ENCODE measurements around the gene CSF2RB.
A peak's percentile ranks its signal among the peaks of the same experiment; 100 is the strongest.

CSF2RB gene

DNA sequence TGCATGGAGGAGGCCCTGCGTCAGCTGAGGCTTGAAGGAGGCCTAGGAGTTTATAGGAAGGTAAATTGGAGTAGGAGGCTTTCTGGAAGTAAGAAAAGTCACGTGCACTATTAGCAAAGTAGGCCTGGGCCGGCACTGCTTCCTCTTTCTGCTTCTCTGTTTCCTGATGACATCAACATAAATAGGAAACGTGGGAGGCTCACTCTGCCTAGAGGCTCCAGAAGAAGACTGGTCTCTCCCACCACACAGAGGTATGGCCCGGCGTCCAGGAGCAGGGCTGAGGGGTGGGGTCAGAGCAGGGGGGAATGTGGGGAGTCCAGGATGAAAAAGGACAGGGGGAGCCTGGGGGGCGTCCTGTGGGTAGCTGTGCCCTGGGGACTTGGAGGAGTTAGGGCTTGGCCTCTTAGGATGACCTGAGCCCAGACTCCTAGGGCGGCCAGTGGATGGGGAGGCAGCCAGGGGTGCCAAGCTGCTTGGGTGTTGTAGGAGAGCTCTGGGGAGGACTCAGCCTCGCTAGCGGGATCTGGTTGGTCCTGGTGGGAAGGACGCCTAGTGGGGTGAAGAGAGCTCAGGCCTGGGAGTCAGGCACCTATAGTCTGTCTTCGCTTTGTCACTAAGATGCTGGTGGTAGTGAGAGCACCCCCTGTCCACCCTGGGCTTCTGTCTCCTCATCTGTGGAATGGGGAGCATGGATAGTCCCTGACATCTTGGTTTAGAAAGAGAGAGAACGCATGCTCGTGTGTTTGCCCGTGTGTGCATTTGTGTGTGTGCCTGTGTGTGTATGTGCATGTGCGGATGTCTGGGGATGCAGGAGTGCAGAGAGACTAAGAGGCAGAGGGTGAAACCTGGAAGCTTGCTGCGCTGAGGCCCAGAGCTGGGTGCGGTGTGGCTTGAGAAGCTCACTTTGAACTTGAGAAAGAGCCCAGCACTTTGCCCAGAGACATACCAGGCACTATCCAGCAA lies at the start of gene CSF2RB:
TSS of gene CSF2RB (plus strand) at position 202 of the 963 bp plus-strand sequence. CDS start 8,580 bp downstream, outside the sequence.
- DNase-seq, result peak; percentile 10

DNA sequence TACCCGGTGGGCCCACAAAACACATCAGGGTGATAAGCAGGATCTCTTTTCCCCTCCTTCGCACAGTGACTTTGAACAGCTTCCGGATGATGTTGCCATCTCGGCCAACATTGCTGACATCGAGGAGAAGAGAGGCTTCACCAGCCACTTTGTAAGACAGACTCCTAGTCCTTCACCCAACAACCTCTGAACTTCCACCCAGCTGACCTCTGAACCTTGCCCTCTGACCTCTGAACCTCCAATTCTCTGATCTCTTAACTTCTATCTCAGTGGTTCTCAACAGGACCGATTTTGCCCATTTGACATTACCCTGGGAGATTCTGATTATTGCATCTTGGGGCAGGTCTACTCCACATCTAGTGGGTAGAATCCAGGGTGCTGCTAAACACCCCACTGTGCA lies 49.4 kb upstream of the CSF2RB start:
- DNase-seq, result no peak

DNA sequence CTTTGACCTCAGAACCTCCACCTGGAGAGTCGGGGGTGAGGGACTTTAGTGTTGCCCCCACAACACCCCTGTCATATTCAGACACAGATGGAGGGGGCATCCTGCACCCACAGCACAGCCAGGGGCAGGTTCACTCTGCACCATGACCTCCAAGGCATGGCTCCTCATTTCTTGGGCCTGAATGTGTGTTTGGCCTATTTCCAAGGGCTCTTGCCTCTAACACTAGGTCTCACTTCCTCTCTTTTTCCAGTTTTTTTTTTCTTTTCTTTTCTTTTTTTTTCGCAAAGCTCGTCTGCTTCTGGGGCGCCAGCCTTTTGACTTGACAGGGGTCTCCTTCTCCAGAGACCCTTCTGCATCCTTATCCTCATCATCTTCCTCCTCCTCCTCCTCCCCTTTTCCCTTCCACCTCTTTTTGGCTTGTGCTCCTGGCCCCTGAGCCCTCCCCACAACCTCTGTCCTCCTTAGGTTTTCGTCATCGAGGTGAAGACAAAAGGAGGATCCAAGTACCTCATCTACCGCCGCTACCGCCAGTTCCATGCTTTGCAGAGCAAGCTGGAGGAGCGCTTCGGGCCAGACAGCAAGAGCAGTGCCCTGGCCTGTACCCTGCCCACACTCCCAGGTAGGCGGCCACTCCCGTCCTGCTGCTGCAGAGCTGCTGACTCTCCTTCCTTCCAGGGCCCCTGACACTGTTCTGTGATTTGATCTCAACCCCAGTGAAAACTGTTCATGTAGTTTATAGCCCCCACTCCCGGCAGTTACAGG lies 48.8 kb upstream of the CSF2RB start:
- DNase-seq, result no peak

DNA sequence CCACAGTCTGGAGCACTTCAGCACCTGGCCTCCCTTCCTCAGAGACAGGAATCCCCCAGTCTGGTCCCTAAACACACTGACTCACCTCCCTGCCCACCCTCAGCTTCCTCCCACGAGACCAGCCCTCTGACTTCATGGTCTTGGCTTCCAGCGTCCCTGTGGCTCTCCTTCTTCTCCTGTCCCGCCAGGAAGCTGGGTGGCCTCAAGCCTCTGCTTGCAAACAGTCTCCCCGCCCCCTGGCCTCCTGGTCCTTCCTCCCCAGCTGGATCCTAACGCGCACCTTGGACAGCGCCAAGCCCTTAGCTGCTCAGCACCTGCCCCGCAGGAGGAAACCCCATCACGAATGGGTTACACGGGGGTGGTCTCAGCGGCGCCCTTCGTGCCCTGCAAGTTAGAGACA lies 48.1 kb upstream of the CSF2RB start:
- no peak for DNase-seq

DNA sequence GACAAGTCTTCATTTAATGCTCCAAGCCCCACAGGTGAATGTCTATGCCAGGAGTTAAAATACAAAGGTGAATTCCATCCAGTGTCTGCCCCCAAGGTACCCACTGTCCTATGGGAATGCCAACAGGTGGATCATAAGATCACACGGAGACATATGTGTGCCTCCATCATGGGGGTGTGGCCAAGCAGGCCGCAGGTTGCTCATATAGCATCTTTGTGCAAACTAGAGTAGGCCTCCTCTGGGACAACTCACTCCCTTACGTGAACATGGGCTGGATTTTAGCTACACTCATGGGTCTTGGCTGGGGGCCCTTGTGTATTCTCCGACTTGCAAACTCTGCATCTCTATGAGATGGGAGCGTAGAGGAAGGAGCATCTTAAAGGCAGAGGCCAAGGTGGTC lies 45.7 kb upstream of the CSF2RB start:
- no peak for DNase-seq

DNA sequence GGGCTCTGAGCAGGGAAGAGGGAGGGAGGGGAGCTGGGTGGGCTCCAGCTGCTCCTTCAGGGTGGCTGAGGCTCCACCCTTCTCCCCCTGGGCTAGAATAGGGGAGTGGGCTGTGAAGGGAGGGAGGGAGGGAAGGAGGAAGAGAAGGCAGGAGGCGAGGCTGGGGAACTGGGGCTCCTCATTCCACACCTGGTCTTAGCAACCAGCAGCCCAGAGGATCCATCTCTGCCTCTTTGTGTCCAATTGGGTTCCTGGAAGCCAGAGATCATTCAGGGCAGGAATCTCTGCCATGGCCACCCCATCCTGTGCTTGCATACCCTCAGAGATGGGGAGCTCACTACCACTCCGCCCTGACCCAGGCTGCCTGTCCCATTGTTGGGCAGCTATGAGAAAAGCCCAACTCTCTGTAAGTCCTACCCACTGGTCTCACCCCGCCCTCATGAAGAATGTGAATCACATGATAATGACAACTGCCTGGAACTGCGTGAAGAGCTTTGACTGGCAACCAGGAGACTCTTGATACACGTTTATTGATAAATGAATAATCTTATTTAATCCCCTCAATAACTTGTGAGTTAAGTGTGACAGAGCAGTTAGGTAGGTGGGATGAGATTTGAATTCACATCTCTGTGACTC lies 44.8 kb upstream of the CSF2RB start:
- no peak for DNase-seq

DNA sequence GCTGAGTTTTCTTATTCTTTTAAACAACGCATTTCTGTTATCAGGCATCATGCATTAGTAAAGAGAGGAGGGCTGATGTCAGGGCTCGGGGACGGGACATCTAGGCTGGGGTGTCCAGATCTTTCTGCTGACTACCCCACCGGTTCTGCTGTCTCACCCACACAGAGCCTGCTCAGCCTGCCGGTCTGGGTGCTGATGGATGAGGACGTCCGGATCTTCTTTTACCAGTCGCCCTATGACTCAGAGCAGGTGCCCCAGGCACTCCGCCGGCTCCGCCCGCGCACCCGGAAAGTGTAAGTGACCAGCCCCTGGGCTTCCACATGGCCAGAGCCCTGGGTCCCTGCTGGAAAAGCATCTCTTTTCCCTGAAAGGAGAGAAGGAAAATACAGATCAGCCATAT lies 43.2 kb upstream of the CSF2RB start:
- DNase-seq, result no peak

DNA sequence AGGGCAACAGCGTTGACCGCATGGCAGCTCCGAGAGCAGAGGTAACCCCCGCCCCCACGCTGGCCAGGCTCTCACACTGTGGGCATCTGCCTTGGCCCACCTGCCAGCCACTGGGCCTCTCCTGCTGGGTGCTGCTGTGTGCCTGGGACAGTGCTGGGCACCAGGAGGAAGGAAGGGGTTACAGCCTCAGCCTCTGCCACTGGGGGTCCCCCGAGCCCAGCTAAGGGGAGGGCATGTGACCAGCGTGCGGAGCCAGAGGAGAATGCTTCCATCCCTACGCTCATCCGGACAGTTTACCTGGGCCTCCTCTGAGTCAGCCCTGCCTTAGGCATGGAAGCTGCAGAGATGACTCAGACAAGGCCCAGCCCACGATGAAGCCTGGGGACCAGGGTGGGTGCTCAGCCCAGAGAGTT lies 41.8 kb upstream of the CSF2RB start:
- no peak for DNase-seq

DNA sequence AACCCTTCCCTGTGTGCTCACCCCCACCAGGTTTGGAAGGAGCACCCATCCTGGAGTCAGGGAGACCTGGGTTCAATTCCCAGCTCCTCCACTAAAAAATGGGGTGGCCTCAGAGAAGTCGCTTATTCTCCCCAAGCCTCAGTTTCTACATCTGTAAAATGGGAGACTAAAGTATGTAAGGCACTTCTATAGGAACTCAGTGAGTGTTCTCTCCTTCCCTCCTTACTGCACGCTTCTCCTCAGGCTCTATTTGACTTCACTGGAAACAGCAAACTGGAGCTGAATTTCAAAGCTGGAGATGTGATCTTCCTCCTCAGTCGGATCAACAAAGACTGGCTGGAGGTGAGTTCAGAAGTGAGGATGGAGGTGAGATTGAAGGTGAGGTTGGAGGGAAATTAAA lies 41.3 kb upstream of the CSF2RB start:
- no peak for DNase-seq

DNA sequence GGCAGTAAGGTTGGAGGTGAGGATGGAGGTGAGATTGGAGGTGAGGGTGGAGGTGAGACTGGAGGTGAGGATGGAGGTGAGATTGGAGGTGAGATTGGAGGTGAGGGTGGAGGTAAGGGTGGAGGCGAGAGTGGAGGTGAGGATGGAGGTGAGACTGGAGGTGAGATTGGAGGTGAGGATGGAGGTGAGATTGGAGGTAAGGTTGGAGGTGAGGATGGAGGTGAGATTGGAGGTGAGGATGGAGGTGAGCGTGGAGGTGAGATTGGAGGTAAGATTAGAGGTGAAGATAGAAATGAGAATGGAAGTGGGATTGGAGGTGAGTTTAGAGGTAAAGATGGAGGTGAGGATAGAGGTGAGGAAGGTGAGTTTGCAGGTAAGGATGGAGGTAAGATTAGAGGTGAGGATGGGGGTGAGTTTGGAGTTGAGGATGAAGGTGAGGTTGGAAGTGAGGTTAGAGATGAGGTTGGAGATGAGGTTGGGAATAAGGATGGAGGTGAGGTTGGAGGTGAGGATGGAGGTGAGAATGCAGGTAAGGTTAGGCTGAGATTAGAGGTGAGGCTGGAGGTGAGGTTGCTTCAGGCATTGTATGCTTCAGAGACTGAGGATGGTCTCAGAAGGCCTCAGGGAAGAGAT lies 40.4 kb upstream of the CSF2RB start:
- no peak for DNase-seq

DNA sequence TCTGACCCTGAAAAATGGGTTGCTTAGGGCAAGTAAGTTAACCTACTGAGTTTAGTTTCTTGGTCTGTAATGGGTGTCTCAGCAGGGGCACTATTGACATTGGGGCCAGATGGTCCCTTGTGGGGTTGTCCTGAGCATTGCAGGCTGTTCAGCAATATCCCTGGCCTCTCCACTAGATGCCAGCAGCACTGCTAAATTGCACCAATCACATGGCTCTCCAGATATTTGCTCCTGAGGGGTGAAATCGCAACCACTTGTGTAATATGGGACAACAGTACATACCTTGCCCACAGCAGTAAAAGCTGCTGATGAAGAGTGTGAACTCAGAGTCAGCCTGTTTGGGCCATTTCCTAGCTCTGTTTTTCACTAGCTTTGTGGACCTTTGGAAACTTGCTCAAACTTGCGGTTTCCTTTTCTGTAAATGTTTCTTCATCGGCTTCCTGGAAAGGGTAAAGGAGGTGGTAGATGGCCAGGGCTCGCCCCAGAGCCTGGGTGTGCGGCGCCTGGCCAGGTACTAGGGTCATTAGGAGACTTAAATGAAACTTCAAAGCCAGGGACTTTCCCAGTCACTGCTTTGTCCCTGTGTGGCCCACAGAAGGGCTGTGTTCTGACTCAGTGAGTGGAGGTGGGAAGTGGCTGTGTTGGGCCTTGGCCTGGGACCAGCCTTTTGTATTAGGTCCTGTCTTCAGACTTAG lies 39.7 kb upstream of the CSF2RB start:
- DNase-seq, result peak; percentile 29

DNA sequence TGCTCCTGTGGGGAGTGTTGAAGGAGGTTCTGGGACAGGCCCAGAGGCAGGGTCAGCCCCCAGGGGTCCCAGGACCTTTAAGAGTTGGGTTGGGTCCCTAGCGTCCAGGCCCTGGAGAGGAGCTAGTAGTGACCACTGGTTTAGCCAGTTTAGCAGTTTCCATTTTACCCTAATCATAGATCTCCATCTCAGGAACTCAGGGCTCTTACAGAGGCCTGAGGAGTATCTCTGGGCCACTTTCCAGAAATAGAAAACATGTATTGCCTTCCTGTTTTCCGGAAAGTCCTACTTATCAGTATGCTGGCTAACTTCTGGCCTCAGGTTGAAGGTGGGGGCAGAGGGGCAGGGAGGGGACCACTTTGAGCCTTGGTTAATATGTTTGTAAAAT lies 39.1 kb upstream of the CSF2RB start:
- no peak for DNase-seq

DNA sequence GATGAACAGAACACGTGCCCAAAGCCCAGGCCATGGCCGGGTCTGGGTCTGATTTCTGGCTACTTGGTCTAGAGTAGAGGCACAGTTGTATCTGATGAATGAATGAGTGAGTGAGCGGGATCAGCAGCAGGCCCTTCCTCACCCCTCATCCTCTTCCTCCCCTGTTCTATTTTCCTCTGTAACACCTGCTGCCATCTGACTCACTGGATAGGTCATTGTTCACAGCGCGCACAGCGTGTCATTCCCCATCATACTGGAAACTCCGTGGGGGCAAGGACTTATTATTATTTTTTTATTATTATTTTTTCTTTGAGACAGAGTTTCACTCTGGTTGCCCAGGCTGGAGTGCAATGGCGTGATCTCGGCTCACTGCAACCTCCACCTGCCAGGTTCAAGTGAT lies 38.7 kb upstream of the CSF2RB start:
- no peak for DNase-seq

DNA sequence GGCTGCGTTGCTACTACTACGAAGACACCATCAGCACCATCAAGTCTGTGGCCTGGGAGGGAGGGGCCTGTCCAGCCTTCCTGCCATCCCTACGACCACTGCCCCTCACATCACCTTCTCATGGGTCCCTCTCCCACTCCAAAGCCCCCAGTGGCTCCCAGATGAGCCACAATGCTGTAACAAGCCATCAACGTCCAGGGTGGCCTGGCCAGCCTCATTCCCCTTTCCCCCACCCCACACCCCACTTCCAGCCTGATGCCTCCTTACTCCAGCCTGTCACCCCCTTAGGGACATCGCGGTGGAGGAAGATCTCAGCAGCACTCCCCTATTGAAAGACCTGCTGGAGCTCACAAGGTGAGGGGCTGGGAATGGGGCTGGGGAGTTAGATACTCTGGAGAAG lies 37.7 kb upstream of the CSF2RB start:
- DNase-seq, result no peak

DNA sequence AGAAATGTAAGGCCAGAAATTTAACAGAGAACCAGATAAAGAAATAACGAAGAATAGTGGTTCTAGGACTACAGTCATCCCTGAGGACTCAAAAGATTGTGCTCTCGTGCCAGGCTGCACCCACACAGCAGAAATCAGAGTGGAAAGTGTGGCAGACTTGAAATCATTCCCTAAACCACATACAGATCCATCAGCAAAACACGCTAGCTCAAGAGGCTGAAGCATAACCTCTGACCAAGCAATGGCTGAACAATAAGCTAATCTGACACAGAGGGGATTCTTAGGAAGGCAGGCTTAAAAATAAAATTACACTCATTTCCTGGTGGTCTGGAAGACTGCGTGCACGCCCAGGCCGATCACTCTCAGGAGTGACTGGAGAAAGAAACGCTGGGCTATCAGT lies 33.7 kb upstream of the CSF2RB start:
- DNase-seq, result no peak

DNA sequence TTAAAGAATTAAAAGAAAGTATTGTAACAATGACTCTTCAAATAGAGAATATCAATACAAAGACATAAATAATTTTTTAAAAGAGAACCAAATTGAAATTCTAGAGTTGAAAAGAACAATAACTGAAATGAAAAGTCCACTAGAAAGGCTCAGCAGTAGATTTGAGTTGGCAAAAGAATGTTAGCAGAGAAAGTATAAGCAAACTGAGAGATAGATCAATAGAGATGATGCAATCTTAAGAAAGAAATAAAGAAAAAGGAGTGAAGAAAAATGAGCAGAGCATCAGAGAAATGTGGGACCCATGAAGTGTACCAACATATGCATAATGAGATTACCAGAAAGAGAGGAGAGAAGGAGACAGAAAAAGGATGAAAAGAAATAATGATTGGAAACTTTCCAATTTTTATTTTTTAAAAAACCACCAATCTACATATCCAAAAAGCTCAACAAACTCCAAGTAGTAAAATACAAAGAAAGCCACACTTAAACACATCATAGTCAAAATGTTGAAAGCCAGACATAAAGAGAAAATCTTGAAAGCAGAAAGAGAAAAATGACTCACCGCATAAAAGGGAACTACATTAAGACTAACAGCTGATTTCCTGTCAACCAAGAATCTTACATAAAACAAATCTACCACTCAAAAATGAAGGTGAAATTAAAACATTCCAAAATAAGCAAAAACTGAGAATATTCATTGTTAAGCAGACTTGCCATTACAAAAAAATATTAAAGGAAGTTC lies 31.8 kb upstream of the CSF2RB start:
- DNase-seq, result no peak

DNA sequence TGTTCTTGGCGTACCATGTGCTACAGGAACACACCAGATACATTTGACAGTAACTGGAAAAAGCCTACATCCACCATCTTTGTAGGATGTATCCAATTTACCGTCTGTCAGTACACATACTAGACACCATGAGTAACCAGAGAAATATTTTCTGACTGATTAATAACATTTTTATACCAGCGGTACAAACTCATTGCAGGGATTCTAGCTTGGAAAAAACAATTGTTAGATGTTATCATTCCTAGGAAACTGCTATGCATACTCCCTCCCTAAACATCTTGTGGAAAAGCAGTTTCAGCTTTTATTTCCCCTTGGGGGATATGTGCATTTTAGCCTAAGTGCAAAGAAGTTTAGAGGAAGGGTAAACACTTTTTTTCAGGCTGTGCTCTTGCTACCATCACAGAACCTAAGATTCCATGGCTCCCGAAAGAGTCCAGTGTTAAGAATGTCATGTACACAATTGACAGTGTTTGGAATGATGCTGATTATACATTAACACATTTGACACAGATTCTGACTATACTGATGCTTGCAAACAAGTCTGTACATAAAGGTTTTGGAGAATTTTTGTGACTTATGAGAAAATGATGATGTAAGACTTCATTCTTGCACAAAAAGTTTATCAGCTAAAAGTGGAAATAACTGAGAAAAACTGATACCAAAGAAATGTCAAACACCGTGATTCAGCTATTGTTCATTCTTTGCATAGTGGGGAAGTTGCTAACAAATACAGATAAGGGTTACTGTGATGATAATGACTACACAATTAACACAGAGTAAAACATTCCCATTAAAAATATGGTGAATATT lies 28.9 kb upstream of the CSF2RB start:
- no peak for DNase-seq

DNA sequence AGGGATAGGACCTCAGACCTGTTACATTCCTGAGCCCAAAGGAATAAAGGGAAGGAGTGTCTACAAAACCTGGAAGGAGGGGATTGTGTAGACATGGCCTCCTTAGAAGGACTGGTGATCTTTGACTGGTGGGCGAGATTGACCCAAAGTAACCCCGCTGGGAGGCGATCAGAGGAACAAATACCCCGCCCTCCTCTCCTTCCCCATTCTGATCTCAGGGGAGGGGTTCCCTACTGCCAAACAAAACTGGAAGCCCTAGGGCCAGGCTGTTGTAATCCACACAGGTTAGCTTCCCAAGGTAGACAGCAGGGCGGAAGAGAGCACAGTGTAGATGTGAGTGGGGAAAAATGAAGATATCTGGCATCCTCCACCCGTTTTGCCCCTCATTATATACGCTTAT lies 28.0 kb upstream of the CSF2RB start:
- DNase-seq, result no peak

DNA sequence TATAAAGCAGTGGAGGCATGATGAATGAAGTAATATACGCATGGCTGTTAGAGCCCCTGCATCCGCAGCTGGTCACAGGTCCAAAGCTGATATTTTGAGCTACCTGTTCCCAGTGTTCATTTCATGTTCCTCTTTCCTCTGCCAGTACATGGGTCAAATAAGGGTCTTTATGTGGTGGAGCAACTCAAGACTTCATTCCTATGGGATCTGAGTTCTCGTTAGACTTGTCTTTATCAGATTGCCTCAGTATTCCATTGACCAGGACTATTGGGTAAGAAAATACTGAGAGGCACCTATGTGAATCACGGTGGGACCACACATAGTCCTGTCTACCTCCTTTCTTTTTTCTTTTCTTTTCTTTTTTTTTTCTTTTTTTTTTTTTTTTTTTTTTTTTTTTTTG lies 27.4 kb upstream of the CSF2RB start:
- DNase-seq, result no peak

DNA sequence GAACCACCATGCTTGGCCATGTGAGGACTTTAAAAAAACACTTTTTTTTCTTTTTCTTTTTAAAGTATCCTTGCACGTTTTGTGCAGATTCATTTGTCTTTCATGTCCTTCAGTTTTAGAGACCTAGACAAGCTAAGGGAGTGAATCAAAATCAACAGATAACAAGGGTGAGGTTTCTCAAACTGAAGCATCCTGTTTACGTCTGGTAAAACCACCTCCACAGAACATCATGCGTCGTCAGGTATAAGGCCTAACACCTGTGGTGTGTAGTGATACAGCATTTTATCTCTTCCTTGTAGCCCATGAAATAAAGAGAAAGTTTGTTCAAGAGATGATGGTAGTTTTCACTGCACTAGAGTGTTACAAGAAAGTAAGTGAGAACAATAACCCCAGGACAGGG lies 26.3 kb upstream of the CSF2RB start:
- DNase-seq, result no peak

DNA sequence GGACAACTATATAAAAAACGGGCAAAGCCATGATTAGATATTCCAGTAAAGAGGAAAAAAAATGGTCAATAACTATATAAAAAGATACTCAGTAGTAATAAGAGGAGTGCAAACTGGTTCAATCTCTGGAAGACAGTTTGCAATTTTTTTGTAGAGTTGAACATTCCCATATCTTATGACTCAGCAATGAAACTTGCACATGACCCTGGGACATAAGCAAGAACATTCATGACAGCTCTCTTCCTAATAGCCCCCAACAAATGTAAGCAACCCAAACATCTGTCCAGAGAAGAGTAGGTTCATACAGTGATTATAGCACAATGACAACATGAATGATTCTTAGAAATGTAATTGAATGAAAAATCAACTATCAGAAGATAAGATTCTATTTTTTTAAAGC lies 21.8 kb upstream of the CSF2RB start:
- DNase-seq, result no peak
